NCI-H1694 treated with DMSO at 0.1 percent for 48 hours (cell line): Measurements from ENCODE around the gene CAPN8.
"Not testable (repeated sequence)": the region's sequence is repeated elsewhere in the genome, so short reads cannot be mapped to it uniquely, and the experiment has no call there.

Experiments used
- DNase-seq: peaks from one replicate; lab custom pipeline; 2025; lab: John Stamatoyannopoulos, UW

The CAPN8 gene

DNA sequence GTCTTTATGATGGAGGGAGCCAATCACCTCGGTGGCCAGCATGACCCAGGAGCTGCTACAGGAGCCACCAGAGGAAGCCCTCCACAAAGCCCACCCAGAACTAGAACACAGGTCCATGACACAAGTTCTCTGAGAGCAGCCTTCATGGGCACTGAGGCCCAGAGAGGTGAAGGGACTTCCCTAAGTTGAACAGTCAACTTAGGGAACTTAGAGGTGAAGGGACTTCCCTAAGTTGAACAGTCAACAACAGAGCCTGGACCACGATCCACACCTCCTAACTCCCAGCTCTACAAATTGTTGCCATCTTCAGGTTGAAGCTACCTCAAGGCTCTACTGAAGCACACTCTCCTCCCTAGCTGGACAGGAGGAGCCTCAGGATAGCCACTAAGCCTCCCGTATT lies 139.5 kb downstream of the CAPN8 start:
- DNase-seq: no peak

DNA sequence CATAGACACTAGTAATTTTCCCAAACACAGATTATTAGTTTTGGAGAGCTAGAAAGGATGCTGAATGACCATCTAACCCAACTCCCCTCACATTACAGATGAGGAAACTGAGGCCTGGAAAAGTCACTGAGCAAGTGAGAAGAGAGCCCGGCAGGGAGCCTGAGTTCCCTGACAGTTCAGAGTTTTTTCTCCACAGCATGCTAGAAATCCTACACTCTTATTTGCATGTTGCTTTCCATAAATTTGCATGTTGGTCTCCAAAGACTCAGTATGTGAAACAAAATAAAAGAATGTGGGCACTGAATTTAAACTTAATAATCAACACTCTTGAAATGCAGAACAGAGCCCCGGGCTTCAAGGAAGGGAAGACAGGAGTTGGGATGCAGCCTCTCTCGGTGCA lies 140.0 kb downstream of the CAPN8 start:
- no peak for DNase-seq

DNA sequence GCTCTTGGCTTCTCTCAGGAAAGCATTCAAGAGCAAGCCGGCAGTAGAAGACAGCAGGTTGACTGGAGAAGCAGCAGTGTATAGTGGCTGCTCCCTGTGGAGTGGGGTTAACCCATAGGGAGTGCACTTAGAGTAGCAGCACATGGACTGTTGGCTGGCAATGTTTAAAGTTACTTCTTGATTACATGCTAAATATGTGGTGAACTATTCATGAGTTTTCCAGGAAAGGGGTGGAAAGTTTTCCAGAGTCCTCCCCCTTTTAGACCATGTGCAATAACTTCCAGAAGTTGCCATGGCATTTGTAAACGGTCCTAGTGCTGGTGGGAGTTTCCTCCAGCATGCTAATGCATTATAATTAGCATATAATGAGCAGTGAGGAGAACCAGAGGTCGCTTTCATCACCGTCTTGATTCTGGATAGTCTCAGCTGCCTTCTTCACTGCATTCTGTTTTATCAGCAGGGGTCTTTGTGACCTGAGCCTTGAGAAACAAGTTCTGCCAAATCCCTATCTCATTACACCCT lies 140.5 kb downstream of the CAPN8 start:
- DNase-seq: no peak

DNA sequence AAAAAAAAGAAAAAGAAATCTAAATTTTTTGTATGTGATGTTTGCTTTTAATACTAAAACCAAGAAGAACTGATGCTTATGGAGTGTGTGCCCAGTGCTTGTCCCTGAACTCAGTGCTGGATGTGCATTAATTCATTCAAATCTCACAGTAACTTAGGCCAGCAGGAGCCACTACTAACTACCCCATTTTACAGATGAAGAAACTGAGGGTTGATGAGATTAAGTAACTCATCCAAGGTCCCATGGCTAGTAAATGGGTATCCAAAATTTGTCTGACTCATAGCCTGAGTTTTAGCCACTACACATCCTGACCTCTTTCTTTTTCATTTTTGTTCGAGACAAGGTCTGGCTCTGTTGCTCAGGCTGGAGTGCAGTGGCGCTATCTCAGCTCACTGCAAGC lies 144.4 kb downstream of the CAPN8 start:
- DNase-seq: no peak

DNA sequence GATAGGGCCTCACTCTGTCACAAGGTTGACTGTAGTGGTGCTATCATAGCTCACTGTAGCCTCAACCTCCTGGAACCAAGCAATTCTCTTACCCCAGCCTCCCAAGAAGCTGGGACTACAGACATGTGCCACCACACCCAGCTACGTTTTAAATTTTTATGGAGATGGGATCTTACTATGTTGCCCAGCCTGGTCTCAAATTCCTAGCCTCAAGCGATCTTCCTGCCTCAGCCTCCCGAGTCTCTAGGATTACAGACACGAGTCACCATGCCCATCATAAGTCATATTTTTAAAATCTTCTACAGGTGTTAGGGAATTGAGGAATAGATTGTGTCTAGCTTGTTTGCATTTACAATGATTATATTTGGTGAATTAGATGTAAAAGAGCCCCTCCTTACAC lies 145.3 kb downstream of the CAPN8 start:
- DNase-seq: no peak

DNA sequence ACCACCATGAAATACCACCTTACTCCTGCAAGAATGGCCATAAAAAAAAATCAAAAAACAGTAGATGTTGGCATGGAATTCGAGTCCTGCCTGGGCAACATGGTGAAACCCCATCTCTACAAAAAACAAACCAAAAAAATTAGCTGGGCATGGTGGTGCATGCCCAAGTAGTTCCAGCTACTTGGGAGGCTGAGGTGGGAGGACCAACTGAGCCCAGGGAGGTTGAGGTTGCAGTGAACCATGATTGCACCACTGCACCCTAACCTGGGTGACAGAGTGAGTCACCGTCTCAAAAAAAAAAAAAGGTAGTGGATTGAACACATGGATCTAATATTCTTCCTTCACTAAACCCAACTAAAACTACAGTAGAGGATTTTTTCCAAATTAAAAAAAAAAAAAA lies 146.4 kb downstream of the CAPN8 start:
- no peak for DNase-seq

DNA sequence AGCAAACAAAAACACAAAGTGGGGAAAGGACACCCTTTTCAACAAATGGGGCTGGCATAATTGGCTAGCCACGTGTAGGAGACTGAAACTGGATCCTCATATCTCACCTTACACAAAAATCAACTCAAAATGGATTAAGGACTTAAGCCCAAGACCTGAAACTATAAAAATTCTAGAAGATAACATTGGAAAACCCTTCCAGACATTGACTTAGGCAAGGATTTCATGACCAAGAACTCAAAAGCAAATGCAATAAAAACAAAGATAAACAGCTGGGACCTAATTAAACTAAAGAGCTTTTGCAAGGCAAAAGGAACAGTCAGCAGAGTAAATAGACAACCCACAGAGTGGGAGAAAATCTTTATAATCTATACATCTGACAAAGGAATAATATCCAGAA lies 146.9 kb downstream of the CAPN8 start:
- not testable (repeated sequence) for DNase-seq

DNA sequence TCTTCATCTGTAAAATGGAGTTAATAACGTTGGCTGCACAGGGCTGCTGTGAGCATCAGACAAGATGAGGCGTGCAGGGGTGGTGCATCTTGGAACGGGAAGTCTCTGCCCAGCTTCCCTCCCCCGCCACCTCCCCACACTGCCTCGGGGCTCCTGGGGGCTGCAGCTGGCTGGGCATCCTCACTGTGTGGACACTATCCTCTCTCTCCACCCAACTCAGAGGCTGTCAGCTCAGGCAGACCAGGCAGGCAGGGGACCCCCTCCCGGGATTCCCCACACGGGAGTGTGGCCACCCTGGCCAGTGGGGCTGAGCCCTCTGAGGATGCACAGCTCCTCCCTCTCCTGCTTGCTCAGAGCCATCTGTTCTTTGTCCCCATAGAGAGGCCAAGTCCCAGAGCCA lies 149.6 kb downstream of the CAPN8 start:
- DNase-seq: no peak

DNA sequence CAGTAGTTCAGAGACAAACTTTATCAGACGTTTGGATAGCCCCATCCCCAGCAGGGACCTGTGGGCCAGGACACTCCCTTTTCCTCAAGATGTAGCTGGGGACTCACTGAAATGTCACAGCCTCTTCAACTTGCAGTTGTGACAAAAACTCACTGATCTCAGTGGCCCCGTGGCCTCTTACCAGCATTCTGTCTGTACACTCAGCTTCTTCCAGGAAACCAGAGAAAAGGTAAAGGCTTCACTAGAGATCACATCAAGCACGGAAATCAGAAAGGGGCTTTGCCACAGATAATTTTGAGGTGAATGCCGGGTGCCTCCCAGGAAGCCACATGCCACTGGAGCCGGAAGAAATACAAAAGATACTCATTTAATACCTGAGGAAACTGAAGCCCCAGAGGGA lies 150.1 kb downstream of the CAPN8 start:
- DNase-seq: no peak

DNA sequence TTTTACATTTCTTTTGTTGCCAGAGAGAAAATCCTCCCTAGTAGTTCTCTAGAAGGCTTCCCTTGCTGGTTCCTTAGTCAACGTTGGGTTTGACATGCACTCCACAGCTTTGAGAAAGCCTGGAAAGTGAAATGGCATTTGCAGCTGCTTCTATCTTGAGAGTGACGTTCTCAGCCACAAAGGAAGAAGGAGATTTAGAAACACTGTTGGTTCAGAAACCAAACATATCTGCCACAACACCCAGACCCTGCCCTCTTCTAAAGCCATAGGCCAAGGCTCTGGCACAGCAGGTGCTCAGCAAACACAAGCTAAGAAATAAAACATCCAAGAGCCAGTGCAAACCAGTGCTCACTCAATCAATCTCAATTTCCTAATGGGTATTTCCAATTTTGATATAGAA lies 150.9 kb downstream of the CAPN8 start:
- DNase-seq: no peak

DNA sequence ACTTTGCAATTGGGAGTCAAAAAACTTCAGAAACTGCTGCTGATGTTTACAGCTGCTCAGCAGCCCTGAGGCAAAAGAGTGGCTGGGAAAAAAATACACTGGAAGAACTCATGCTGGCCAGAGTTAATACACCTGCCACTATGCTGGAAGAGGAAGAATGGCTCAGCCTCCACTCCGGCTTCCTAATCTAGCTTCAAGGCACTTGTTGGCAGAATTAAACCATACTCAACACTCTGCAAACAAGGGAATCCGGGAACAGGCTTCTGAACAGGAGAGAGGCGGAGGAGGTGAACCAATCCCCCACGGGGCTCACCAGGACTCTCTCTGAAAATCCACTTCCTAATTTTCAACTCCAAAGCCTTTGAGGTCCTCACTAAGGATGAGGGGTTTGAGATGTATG lies 152.2 kb downstream of the CAPN8 start:
- no peak for DNase-seq

DNA sequence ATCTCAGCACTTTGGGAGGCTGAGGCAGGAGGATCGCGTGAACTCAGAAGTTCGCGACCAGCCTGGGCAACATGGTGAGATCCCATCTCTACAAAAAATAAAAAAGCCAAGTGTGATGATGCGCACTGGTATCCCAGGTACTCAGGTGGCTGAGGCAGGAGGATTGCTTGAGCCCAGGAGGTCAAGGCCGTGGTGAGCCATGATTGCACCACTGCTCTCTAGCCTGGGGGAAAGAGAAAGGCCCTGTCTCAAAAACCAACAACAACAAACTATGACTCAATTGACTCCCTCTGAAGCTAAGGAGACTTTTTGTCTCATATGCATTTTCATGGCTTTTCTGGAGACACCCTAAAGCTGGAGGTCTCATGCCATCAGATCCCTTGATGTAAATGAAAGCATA lies 153.4 kb downstream of the CAPN8 start:
- DNase-seq: no peak

DNA sequence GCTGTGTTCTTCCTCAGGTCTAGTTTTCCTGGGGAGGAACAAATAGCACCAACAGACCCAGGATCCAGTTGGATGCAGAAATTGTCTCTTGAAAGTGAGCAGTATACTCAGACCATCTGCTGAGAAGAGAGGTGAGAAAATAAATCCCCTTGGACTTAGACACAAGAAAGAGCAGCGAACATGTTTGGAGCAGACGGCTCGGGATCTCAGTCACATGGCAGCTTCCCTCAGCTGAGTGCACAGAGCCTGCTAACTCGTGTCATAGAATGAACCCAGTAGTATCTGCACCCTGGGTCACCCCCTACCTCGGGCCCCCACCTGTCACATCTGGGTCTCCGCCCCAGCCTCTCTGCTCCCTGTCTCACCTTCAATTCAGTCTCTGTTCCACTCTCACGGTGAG lies 156.7 kb downstream of the CAPN8 start:
- no peak for DNase-seq

DNA sequence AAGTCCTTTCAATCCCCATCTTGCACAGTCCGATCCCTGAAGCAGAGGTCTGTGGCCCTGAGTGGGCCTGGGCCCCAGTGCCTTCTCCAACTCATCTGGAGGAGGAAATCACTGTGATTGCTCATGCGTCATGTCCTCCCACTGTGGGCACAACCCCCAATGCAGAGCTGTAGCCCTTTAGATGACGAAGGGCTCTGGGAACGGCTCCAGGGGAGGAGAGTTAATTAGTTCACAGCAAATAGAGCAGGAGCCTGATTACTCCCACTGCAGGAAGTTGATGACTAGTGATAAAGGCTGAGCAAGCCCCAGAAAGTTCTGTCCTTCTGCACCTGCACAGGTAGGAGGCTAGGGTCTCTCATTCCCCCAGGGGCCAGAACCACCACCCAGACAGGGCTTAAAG lies 160.8 kb downstream of the CAPN8 start:
- DNase-seq: no peak

DNA sequence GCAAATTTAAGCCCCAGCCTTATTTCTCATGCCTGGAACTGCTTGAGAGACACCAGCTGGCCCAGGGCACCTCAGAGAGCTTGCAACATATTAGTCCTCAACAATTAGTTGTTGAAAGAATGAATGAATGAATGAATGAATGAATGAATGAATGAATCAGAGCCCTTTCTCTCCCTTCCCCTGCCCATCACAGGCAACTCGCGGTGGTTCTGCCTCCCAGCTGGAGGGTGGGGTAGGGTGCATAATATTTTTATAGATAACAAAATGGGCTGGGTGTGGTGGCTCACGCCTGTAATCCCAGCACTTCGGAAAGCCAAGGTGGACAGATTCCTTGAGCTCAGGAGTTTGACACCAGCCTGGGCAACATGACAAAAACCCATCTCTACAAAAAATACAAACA lies 162.2 kb downstream of the CAPN8 start:
- DNase-seq: no peak

DNA sequence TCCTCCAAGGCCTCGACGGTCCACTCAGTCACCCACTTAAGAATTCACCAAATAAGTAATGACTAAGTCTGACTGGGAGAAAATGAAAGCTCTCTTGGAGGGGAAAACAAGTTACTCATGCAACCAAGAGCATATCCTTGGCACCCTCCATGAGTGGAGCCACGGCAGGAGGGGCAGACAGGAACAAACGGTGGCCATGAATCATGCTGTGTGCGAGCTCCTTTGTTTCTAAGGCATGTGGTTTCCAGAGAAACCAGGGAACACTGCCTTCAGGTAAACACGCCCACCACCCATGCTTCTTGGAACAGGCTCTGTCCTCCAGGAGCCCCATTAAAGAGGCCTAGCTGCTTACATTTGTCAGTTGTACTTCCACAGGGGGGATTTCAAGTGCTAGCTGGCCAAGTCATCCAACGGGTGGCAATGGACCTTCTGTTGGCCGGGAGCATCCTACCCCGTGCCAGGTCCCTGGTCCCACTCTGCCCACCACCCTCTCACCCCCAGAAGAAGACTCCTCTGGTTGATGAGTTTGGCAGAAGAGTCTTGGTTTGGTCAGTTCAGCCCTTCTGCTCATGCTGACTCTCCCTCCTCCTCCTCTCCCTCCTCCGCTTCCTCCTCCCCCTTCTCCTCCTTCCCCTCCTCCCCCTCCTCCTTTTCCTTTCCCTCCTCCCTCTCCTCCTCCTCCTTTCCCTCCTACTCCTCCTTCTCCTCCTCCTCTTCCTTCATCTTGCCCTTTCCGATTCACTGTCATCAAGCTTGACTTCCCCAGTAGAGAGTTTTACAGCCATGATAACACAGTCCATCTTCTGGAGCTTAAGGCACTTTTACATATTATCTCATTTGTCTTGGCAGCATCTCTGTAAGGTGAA lies 164.7 kb downstream of the CAPN8 start:
- DNase-seq: no peak

DNA sequence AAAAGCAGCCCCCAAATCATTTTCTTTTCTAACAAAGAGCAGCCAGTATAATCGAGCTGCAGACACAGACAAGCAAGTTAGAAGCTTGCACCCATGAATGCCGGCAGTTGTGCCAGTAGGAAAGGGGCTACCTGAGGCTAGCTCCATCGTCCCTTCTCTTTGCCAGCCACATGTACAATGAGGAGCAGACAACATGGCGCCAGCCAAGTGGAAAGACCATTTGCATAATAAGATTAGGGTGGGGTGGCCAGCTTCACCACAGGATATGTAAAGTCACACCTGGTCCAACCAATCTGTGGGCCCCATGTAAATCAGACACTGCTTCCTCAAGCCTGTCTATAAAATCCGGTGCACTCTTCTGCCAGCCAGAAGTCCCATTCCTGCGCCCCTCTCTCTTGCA lies 168.6 kb downstream of the CAPN8 start:
- DNase-seq: no peak

DNA sequence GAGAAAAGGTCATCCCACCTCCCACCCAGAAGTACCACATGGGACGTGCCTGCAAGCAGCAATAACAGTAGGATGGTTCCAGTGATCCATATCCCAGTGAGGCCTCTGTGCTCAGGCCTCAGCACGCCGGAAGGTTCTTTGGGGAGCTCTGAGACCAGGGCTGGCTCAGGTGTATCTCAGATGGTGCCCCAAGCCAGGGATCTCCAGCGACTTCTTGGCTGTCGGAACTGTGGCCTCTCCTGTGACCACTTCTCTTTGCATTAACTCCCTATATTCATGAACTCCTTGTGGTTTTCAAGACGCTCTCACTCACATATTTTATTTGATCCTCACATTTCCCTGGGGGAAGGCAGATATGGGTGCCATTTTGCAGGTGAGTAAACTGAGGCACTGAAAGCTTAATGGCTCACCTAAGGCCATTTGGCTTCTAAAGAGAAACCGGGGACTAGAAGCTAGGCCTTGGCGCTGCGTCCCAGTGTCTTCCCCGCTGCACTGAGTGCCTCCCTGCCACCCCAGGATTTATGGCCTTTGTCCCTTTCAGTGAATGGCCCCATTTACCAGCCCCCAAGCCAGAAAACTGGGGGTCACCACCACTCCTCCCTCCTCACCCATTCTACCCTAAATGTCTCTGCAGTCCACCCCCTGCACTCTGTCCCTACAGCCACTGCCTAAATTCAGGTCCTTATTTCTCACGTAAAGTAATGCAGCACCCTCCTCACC lies 170.4 kb downstream of the CAPN8 start:
- no peak for DNase-seq

DNA sequence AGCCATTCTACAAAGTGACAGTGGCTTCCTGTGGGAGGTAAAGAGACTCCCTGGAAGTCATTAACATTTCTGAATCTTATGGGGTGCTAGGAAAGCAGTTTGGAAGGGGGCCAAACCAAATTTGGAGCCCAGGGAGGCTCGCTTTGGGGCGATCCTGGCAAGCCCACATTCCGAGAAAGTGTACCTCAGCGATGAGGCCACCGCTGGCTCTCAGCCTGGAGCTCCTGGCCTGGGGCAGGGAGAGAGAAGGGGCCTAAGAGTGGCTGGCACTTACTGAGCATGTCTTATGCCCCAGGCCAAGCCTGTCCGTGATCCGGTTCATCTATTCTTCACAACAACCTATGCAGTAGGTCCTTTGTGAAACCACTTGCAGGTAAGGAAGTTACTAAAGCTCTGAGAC lies 173.5 kb downstream of the CAPN8 start:
- DNase-seq: no peak
